B cell (primary cell): ENCODE data around the gene SLC35A3.

ENCODE experiments used
- CTCF ChIP-seq: fragments of 200-600 bp; IDR thresholded peaks from one replicate; pipeline ENCODE4 v1.8.0; 2022; ENCODE audit warnings: antibody characterized with exemption, mild to moderate bottlenecking
- EZH2 ChIP-seq: IDR thresholded peaks from 2 replicates; pipeline ENCODE4 v1.6.1; 2012; ENCODE audit warnings: borderline replicate concordance, low read depth, mild to moderate bottlenecking, moderate library complexity, low read length; ENCODE audit not compliant: insufficient read depth, poor library complexity, severe bottlenecking

GRCh38 chr1:99969260-99969728 is 502 bp upstream of the SLC35A3 start:
- TF ChIP-seq CTCF (no peak), EZH2 (no peak)
